ENCODE measurements around the gene CPB2. TPM values are rescaled to one million over a fixed set of nuclear protein-coding genes. Genes with fewer than 3 reads are reported as not detected.

Gene CPB2
- total RNA-seq, 1 donor: not detected

GRCh38 chr13:46038296-46038695 lies 66.5 kb downstream of the CPB2 start:
- peaks cover 14% of the 10 kb centered on the region for H3K4me1 ChIP-seq (ENCODE audit: insufficient read depth, low read length)
- no peaks in the 10 kb centered on the region for H3K27me3 ChIP-seq (ENCODE audit: insufficient read depth, low read length)
- no peak overlapping the region for H2AFZ ChIP-seq (ENCODE audit: low read length)
- no peak overlapping the region for H3K27ac ChIP-seq (ENCODE audit: low read depth, low read length)
- no peaks in the 10 kb centered on the region for H3K9me3 ChIP-seq (ENCODE audit: low read depth, low read length)
- peaks cover 9% of the 10 kb centered on the region for H3K36me3 ChIP-seq (ENCODE audit: insufficient read depth, low read length)
- peak; percentile 39 for DNase-seq (ENCODE audit: insufficient read length, low spot score, missing footprints)
- H3K4me2 ChIP-seq (ENCODE audit: insufficient read depth, low read length): no peak overlapping the region
- H3K4me3 ChIP-seq (ENCODE audit: insufficient read depth, low read length): no peak overlapping the region
- peaks cover 44% of the 10 kb centered on the region for H3K79me2 ChIP-seq (ENCODE audit: insufficient read depth, low read length)
- no peak for TF ChIP-seq CTCF (IDR thresholded peaks at IDR 0.05; ENCODE audit: extremely low read depth, low read depth, low read length)
- peaks cover 2% of the 10 kb centered on the region for H4K20me1 ChIP-seq (ENCODE audit: insufficient read depth, low read length)

- H3K79me2 ChIP-seq (ENCODE audit: insufficient read depth, low read length): peaks cover 58% of the 10 kb centered on the region
Measured at GRCh38 chr13:46035066-46035465, 69.8 kb downstream of the CPB2 start.

GRCh38 chr13:46032341-46032740 lies 72.5 kb downstream of the CPB2 start:
- no peaks in the 10 kb centered on the region for H3K4me1 ChIP-seq (ENCODE audit: insufficient read depth, low read length)
- no peak for TF ChIP-seq CTCF (IDR thresholded peaks at IDR 0.05; ENCODE audit: extremely low read depth, low read depth, low read length)
- peaks cover 64% of the 10 kb centered on the region for H3K79me2 ChIP-seq (ENCODE audit: insufficient read depth, low read length)

More at GRCh38 chr13:46035066-46035465, 69.8 kb downstream of the CPB2 start:
- Histone ChIP-seq H3K4me3 (ENCODE audit: insufficient read depth, low read length) (no peak overlapping the region), H3K27me3 (ENCODE audit: insufficient read depth, low read length) (no peaks in the 10 kb centered on the region), H4K20me1 (ENCODE audit: insufficient read depth, low read length) (peaks cover 2% of the 10 kb centered on the region), H2AFZ (ENCODE audit: low read length) (no peak overlapping the region), H3K9me3 (ENCODE audit: low read depth, low read length) (no peaks in the 10 kb centered on the region), H3K4me2 (ENCODE audit: insufficient read depth, low read length) (no peak overlapping the region), H3K4me1 (ENCODE audit: insufficient read depth, low read length) (peaks cover 3% of the 10 kb centered on the region), H3K36me3 (ENCODE audit: insufficient read depth, low read length) (peaks cover 18% of the 10 kb centered on the region), H3K27ac (ENCODE audit: low read depth, low read length) (no peak overlapping the region)
- DNase-seq (ENCODE audit: insufficient read length, low spot score, missing footprints): no peak
- TF ChIP-seq CTCF (IDR thresholded peaks at IDR 0.05; ENCODE audit: extremely low read depth, low read depth, low read length): no peak

GRCh38 chr13:46031581-46032263 lies 73.1 kb downstream of the CPB2 start:
- no peaks in the 10 kb centered on the region for H3K9me3 ChIP-seq (ENCODE audit: low read depth, low read length)
- no peak overlapping the region for H2AFZ ChIP-seq (ENCODE audit: low read length)
- peaks cover 66% of the 10 kb centered on the region for H3K79me2 ChIP-seq (ENCODE audit: insufficient read depth, low read length)
- H3K27me3 ChIP-seq (ENCODE audit: insufficient read depth, low read length): no peaks in the 10 kb centered on the region
- H3K4me1 ChIP-seq (ENCODE audit: insufficient read depth, low read length): no peaks in the 10 kb centered on the region
- peaks cover 13% of the 10 kb centered on the region for H3K36me3 ChIP-seq (ENCODE audit: insufficient read depth, low read length)
- H4K20me1 ChIP-seq (ENCODE audit: insufficient read depth, low read length): peaks cover 2% of the 10 kb centered on the region
- H3K4me3 ChIP-seq (ENCODE audit: insufficient read depth, low read length): no peak overlapping the region
- DNase-seq (ENCODE audit: insufficient read length, low spot score, missing footprints): no peak
- no peak overlapping the region for H3K4me2 ChIP-seq (ENCODE audit: insufficient read depth, low read length)
- no peak overlapping the region for H3K27ac ChIP-seq (ENCODE audit: low read depth, low read length)
- TF ChIP-seq CTCF (IDR thresholded peaks at IDR 0.05; ENCODE audit: extremely low read depth, low read depth, low read length): no peak

More at GRCh38 chr13:46032341-46032740, 72.5 kb downstream of the CPB2 start:
- no peak overlapping the region for H3K27ac ChIP-seq (ENCODE audit: low read depth, low read length)
- no peak for DNase-seq (ENCODE audit: insufficient read length, low spot score, missing footprints)
- no peak overlapping the region for H3K4me2 ChIP-seq (ENCODE audit: insufficient read depth, low read length)
- no peak overlapping the region for H3K4me3 ChIP-seq (ENCODE audit: insufficient read depth, low read length)
- H3K9me3 ChIP-seq (ENCODE audit: low read depth, low read length): no peaks in the 10 kb centered on the region
- H3K36me3 ChIP-seq (ENCODE audit: insufficient read depth, low read length): peaks cover 13% of the 10 kb centered on the region
- no peaks in the 10 kb centered on the region for H3K27me3 ChIP-seq (ENCODE audit: insufficient read depth, low read length)
- H2AFZ ChIP-seq (ENCODE audit: low read length): no peak overlapping the region
- peaks cover 2% of the 10 kb centered on the region for H4K20me1 ChIP-seq (ENCODE audit: insufficient read depth, low read length)

Data from osteoblast (primary cell).